Right cardiac atrium (tissue), 5 donors: ENCODE data around the gene ADH7. TPM values are rescaled to one million over a fixed set of nuclear protein-coding genes. Genes with fewer than 3 reads are reported as not detected.
"Not testable (repeated sequence)": the region's sequence is repeated elsewhere in the genome, so short reads cannot be mapped to it uniquely, and the experiment has no call there.

Experiments
- ATAC-seq, 2 donors: fragments of 200-7000 bp; cut with Tn5 transposase; one replicate each; pipeline versions ENCODE4 v1.8.0 to v1.9.1; 2020; ENCODE audit warnings: moderate library complexity in 2 of 2, mild to moderate bottlenecking in 1 of 2
- DNase-seq, 3 donors: peaks; one replicate each; pipeline ENCODE4 v3.0.0-alpha.2; 2020
- H3K27ac ChIP-seq: one replicate; pipeline ENCODE4 v1.5.1; 2013; ENCODE audit warnings: mild to moderate bottlenecking, low read length, control low read depth, moderate library complexity
- H3K27me3 ChIP-seq: one replicate; pipeline ENCODE4 v1.6.1; 2013; ENCODE audit not compliant: control insufficient read depth, insufficient read depth
- H3K4me1 ChIP-seq: one replicate; pipeline ENCODE4 v1.6.1; 2013; ENCODE audit warnings: low read length; ENCODE audit not compliant: control insufficient read depth, insufficient read depth
- H3K4me3 ChIP-seq: one replicate; pipeline ENCODE4 v1.5.1; 2013; ENCODE audit warnings: low read length, control low read depth
- H3K9me3 ChIP-seq: one replicate; pipeline ENCODE4 v1.6.1; 2013; ENCODE audit warnings: low read length; ENCODE audit not compliant: control insufficient read depth
- WGBS: extraction: QIAGEN DNeasy Blood & Tissue Kit; methylation state at CpG from one replicate; pipeline ENCODE4 v1.1.7; 2013; 5-methylcytosine and 5-hydroxymethylcytosine counted together
- intact Hi-C, 4 donors: fragments of 100-400 bp; cut with DNase I; formaldehyde crosslinking; loops; one replicate each; pipeline versions ENCODE4 v1.11.0 to v1.14.0; 2022 to 2023
- polyA plus RNA-seq: library from polyadenylated mRNA; stranded (reverse); fragments of 200-250 nt; gene quantifications from one replicate; pipeline ENCODE4 v1.2.3, GENCODE V29; 2013
- total RNA-seq, 4 donors: library from RNA; stranded (reverse); fragmentation: NEBNext Ultra II Directional; extraction: Animal tissue kit (Norgen Biotek cat#: 25700); gene quantifications; one replicate each; pipeline ENCODE4 v1.2.1, GENCODE V29; 2021
- donor health status: healthy with polysubstance abuse.
- donor health status: DM: no; HTN: yes; CAD: no.
- donor health status: DM: no; HTN: no; CAD: no.
- donor health status: DM: no; HTN: yes; CAD: no; lungs with severe emphysema.
- donor health status: DM: yes; HTN: yes; CAD: no.

The ADH7 gene
- total and polyA plus RNA-seq, 5 donors = 0.02 TPM; not detected in 4

- intact Hi-C loops = no loop called here
- peaks cover 2% of the 10 kb centered on the region for H3K4me1 ChIP-seq
- ATAC-seq (no peak), DNase-seq (no peak)
- H3K9me3 ChIP-seq = no peaks in the 10 kb centered on the region
- no peak overlapping the region for H3K27ac ChIP-seq
- no peaks in the 10 kb centered on the region for H3K27me3 ChIP-seq
- WGBS = 89% methylated on average over 3 of the region's 3 CpGs
- no peak overlapping the region for H3K4me3 ChIP-seq
Measured at GRCh38 chr4:99378876-99379275, 56.3 kb downstream of the ADH7 start.

DNA sequence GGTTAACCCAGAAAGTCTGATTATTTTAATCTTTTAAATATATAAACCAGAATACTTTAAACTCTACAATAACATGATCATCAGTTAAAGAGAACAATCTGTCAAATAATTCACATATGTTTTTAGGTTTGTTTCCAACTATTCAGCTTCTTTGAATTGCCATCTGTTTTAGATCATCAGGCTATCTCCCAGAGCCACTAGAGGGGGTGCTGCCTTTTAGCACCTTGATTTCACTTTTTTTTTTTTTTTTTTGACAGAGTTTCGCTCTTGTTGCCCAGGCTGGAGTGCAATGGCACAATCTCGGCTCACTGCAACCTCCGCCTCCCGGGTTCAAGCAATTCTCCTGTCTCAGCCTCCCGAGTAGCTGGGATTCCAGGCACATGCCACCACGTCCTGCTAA is 57.8 kb downstream of the ADH7 start:
- DNase-seq, H3K27me3 ChIP-seq, H3K9me3 ChIP-seq, H3K4me3 ChIP-seq, H3K27ac ChIP-seq, intact Hi-C loops, H3K4me1 ChIP-seq, ATAC-seq: not testable (repeated sequence)
- WGBS = 70% methylated on average over 6 of the region's 6 CpGs

DNA sequence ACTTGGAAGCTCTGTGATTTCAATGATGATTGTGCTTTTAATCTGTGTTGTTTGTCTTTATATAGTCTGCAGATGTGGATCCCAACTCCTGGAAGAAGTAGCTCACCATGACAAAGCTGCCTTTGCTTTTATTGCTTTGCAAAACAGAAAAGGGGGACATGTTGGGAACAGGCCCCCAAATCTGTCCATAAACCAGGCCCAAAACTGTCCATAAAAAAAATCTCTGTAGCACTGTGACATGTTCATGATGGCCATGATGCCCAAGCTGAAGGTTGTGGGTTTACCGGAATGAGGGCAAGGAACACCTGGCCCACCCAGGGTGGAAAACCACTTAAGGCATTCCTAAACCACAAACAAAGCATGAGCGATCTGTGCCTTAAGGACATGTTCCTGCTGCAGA is 62.7 kb downstream of the ADH7 start:
- H3K4me3 ChIP-seq, intact Hi-C loops: not testable (repeated sequence)
- WGBS = 94% methylated on average over 2 of the region's 2 CpGs

GRCh38 chr4:99367817-99368216 is 67.3 kb downstream of the ADH7 start:
- H3K27me3 ChIP-seq, H3K4me3 ChIP-seq, ATAC-seq, DNase-seq, H3K27ac ChIP-seq, intact Hi-C loops, H3K4me1 ChIP-seq, H3K9me3 ChIP-seq: not testable (repeated sequence)
- WGBS = 78% methylated on average over 2 of the region's 2 CpGs

More for the DNA sequence above, 62.7 kb downstream of the ADH7 start:
- H3K27me3 ChIP-seq, ATAC-seq, H3K4me1 ChIP-seq, H3K9me3 ChIP-seq, DNase-seq, H3K27ac ChIP-seq: not testable (repeated sequence)

DNA sequence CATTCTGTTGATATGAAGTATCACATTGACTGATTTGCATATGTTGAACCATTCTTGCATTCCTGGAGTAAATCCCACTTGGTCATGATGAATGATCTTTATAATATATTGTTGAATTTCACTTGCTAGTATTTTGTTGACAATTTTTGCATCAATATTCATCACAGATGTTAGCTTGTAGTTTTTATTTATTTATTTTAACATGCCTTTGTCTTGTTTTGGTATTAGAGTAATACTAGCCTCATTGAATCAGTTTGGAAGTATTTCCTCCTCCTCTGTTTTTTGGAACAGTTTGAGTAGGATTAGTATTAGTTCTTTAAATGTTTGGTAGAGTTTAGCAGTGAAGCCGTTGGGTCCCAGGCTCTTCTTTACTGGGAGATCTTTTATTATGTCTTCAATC is 68.7 kb downstream of the ADH7 start:
- Histone ChIP-seq H3K4me1 (no peaks in the 10 kb centered on the region), H3K4me3 (no peak overlapping the region), H3K27ac (no peak overlapping the region), H3K9me3 (no peaks in the 10 kb centered on the region), H3K27me3 (no peaks in the 10 kb centered on the region)
- intact Hi-C loops = no loop called here
- WGBS = 89% methylated on average over 1 of the region's 1 CpG
- ATAC-seq (no peak), DNase-seq (no peak)

DNA sequence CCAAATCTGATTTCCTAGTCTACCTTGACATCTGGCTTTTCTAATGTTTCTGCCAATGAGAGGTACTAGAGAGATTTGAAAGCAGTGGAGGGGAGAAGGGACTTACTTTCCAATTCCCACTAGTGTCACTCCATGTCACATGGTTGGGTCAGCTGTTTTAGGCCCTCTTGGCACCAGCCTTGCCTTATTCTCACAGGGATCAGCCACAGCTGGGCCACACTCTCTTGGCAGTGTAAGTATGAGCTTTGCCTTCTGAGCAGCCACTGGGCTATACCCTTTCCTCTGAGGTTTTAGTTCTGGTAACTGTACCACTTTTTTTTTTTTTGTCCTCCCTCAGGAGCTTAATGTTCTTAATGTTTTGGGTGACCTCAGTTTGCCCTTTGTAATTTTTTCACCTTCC is 72.4 kb downstream of the ADH7 start:
- Histone ChIP-seq H3K4me1 (no peaks in the 10 kb centered on the region), H3K9me3 (no peaks in the 10 kb centered on the region), H3K4me3 (no peak overlapping the region), H3K27me3 (no peaks in the 10 kb centered on the region), H3K27ac (no peak overlapping the region)
- peak; percentile 65 to 89 for ATAC-seq
- intact Hi-C loops = no loop called here
- DNase-seq = peak in 2 of 3 donors; percentile 30 to 32

Other genes with a start within 250 kb of the ADH7 start
- gene ADH6, start 216.1 kb downstream of the ADH7 start, total RNA-seq = not detected
- not detected for gene ADH6, start 216.1 kb downstream of the ADH7 start, polyA plus RNA-seq
- 1 to 10 TPM in 2 of 4 donors, under 1 TPM in 2; 0.74 to 1.5 (median 1.1) TPM for gene ADH1A, start 144.4 kb downstream of the ADH7 start, total RNA-seq
- gene ADH1A, start 144.4 kb downstream of the ADH7 start, polyA plus RNA-seq = not detected
- gene ADH1B, start 113.9 kb downstream of the ADH7 start, total RNA-seq = 100 to 1,000 TPM; 197 to 343 (median 260) TPM
- gene ADH1B, start 113.9 kb downstream of the ADH7 start, polyA plus RNA-seq = 164 TPM
- 1 to 10 TPM; 1.2 to 3.6 (median 2.7) TPM for gene ADH1C, start 82.6 kb downstream of the ADH7 start, total RNA-seq
- 4.3 TPM for gene ADH1C, start 82.6 kb downstream of the ADH7 start, polyA plus RNA-seq
- gene C4orf17, start 75.7 kb upstream of the ADH7 start, total RNA-seq = not detected
- gene C4orf17, start 75.7 kb upstream of the ADH7 start, polyA plus RNA-seq = not detected
- 1 to 10 TPM; 2.4 to 5.0 (median 3.9) TPM for gene TRMT10A, start 128.7 kb upstream of the ADH7 start, total RNA-seq
- 3.1 TPM for gene TRMT10A, start 128.7 kb upstream of the ADH7 start, polyA plus RNA-seq
- 1 to 10 TPM in 3 of 4 donors, under 1 TPM in 1; 0.96 to 1.3 (median 1.1) TPM for gene MTTP, start 139.5 kb upstream of the ADH7 start, total RNA-seq
- 0.59 TPM for gene MTTP, start 139.5 kb upstream of the ADH7 start, polyA plus RNA-seq
- 1 to 10 TPM in 2 of 4 donors, under 1 TPM in 2; 0.68 to 10.0 (median 1.4) TPM for gene C4orf54, start 222.5 kb upstream of the ADH7 start, total RNA-seq
- 2.2 TPM for gene C4orf54, start 222.5 kb upstream of the ADH7 start, polyA plus RNA-seq